ENCODE results near the gene ARPC5.

GRCh38 chr1:183652107-183652506, 16.5 kb upstream of the ARPC5 start:
- TF ChIP-seq EZH2 (IDR thresholded peaks at IDR 0.05; ENCODE audit: borderline replicate concordance, low read depth, low read length, severe bottlenecking) (no peak), CTCF (IDR thresholded peaks at IDR 0.05; ENCODE audit: borderline replicate concordance, extremely low read depth, low read length, poor library complexity, severe bottlenecking) (no peak)

Measured in DND-41 (cell line).